Activated naive CD4-positive, alpha-beta T cell (primary cell): ENCODE measurements around the gene TRIM16.
A peak's percentile ranks its signal among the peaks of the same experiment; 100 is the strongest.
"Not testable (repeated sequence)": the region's sequence is repeated elsewhere in the genome, so short reads cannot be mapped to it uniquely, and the experiment has no call there.

Source experiments
- DNase-seq, 4 experiments: peaks; one replicate each; lab custom pipeline; 2025; lab: John Stamatoyannopoulos, UW

TRIM16 gene

DNA sequence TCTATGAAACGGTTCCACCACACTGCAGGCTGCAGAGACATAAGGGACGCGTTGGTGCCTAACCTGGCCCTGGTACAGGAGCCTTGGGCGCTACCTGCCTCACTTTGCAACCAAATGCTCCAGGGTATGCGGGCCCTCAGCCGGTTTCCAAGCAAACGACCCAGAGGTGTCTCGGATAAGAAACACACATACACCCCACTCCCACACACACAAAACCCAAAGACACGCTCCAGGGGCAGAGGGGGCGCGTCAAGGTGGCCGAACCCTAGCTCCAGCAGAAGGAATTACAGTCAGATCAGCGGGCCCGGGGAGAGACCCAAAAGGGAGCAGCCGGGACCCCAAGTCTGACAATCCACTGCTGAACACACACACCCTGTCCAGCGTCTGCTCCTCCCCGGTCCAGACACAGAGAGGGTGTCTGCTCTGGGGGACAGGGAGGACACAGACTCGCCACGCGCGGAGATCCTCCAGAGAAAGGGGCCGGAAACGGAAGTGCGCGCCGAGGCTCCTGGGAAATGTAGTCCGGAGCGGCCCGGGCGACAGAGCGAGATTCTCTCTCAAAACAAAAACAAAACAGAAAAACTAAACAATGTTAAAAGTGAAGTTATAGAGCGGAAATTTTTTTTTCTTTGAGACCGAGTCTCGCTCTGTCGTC lies at the start of gene TRIM16:
TSS of gene TRIM16 (minus strand) at position 488 of the 655 bp plus-strand sequence. CDS start 32,702 bp downstream, outside the sequence.
- DNase-seq, result peak; percentile 31 to 74 (median 51)

DNA sequence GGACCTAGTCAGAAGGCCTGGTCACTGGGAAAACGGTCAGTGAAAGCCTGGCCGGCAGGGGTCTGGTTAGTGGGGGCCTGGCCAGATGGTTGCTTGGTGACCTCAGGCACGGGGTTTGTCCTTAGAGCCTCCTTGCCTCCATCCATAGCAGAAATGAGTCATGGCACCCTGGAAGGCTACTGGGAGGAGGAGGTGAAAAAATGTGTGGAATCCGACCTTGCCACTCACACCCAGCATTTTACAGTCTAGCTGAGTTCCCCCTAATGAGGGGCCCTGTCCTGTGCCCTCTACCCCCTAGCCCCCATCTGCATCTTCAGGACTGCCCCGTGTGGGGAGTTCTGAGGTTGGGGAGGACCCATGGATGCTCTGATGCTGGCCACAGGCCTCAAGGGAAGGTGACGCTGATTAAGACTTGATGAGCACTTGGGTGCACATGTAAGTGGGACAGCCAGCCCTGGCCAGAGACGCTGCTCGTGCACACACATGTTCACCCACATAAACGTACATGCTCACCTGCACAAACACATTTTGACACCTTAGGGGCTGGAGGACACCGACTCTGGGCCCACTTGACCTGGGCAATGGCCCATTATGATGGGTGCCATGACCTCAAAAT lies 49.2 kb upstream of the TRIM16 start:
- not testable (repeated sequence) for DNase-seq

DNA sequence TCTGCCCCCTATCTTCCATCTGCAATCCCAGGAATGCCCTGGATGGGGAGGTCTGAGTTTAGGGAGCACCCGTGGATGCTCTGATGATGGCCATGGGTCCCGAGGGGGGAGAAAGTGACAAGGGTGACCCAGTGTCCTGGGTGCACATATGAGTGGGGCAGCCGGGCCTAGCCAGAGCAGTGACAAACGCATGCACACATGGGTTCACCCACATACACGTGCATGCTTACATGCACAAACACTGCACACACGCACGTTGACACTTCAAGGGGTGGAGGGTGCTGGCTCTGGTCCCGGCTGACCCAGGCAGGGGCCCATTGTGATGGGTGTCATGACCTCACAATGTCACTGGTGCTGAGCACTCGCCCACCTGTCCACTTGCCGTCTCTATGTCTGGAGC lies 47.8 kb upstream of the TRIM16 start, which contains the start of gene TBC1D26:
TSS of gene TBC1D26 (plus strand) at position 384 of the 400 bp plus-strand sequence. CDS start 3,066 bp downstream, outside the sequence.
- DNase-seq, result not testable (repeated sequence)

DNA sequence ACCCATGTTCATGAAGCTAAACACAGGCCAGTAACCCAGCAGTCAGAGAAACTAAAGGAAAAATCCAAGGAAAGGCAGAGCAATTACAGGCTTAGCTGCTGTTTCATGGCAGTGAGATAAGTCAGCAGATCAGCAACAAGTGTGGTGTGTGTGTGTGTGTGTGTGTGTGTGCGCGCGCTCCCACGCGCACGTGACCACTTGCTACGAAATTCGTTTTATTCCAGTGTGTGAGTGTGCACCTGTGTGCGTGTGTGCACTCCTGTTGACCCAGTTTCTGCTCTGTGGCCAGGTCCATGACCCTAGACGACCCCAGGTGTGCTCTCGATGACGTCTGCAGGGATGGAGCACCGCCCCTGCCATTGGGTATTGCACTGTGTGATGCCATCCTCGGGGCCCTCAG lies 46.4 kb upstream of the TRIM16 start:
- DNase-seq, result not testable (repeated sequence)

DNA sequence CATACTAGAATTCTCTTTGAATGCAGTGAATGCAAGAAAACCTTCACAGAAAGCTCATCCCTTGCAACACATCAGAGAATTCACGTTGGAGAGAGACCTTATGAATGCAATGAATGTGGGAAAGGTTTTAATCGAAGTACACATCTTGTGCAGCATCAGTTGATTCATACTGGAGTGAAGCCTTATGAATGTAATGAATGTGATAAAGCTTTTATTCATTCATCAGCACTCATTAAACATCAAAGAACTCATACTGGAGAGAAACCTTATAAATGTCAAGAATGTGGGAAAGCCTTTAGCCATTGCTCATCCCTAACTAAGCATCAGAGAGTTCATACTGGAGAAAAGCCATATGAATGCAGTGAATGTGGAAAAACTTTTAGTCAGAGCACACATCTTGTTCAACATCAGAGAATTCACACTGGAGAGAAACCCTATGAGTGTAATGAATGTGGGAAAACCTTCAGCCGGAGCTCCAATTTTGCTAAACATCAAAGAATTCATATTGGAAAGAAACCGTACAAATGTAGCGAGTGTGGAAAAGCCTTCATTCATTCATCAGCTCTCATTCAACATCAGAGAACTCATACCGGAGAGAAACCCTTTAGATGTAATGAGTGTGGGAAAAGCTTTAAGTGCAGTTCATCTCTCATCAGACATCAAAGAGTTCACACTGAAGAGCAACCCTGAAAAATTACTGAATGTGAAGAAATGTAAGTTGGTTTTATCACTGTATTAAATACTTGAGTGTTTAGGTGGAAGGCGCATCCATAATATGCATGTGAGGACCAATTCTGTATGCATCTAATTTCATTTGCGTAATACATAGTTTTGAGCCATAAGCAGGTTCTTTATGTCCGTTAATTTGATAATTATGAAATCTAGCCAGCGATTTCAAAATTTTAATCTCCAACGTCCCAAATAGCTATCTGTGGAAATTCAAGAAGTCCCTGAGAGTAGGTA lies 32.8 kb upstream of the TRIM16 start:
- DNase-seq, result not testable (repeated sequence)

DNA sequence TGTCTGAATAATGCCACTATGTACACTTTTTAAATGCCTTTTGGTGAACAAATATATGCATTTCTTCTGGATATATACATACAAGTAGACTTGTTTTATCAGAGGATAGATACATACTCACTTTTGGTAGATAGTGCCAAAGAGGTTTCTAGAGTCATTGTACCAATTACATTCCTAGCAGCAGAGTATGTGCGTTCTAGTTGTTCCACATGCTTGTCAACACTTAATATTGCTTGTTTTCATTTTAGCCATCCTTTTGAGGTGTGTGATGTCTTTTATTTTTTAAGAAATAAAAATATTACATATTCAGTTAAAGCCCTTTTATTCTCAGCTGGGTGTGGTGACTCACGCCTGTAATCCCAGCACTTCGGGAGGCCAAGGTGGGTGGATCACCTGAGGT lies 24.8 kb upstream of the TRIM16 start:
- DNase-seq, result not testable (repeated sequence)

- not testable (repeated sequence) for DNase-seq
These were observed 20.7 kb upstream of the TRIM16 start for GRCh38 chr17:15704813-15705212.

GRCh38 chr17:15704239-15704638 lies 20.1 kb upstream of the TRIM16 start:
- DNase-seq, result not testable (repeated sequence)

- DNase-seq, result not testable (repeated sequence)
These were observed 15.8 kb upstream of the TRIM16 start for GRCh38 chr17:15699937-15700336.

DNA sequence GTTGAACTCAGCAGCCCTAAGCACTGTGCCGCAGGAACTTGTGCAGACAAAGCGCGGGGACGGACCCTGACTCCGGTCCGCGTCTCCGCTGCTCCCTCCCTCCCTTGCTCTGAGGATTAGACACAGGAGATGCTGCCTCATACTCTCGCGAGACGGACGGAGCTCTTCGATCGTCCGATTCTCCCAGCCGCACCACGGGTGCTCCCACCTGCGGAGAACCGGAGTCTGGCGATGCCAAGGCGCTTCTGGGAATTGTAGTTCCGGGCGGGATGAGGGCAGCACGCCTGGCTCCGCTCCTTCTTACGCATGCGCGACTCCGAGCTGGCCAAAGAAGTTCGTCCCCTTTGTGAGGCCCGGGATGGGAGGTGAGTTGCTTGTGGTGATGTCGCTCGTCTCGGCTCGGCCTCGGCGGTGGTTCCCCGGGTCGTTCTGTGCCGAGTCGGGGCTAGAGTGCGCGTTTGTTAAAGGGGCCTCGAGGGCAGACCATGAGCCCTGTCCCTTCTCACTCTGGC lies 15.4 kb upstream of the TRIM16 start, which contains the start of gene ZNF286A:
TSS of gene ZNF286A (plus strand) at position 340 of the 512 bp plus-strand sequence. CDS start 578 bp downstream, outside the sequence.
- DNase-seq, result peak; percentile 71 to 86 (median 74)

DNA sequence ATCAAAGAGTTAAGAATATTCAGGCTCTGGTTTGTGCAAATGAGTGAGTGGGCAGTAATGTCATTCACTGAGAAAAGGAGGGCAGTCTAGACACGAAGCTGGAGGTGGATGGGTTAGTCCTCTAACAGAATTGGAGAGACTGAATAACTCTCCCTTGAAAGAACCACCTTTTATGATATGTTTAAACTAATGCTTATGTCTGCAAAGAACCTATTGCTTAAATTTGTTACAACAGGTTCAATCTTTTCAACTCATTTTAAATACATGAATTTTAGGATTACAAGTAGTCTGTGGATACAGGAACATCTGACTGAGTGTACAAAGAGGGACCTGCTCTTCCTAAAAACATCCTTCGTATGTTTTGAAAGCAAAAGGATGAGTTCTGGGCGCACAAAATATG lies 14.9 kb upstream of the TRIM16 start:
- DNase-seq, result not testable (repeated sequence)

DNA sequence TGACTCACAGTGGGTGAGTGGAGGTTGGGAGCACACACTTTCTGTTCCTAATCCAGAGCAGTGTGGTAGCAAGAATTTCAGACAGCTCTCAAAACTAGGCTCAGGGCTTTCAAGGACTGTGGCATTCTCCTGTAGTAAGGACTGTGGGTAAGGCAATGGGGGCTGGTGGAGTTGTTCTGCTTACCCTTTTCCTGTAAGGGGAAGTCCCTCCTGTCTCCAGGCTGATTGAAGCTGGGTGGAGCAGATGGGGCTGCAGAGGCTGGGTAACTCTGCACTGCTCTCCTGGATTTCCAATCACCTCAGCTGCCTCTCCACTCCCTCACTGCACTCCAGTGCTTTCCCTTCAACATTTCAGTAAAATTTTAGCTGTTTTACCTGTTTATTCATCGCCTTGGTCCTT lies 3.4 kb upstream of the TRIM16 start:
- DNase-seq, result not testable (repeated sequence)

GRCh38 chr17:15683135-15683534 lies 976 bp downstream of the TRIM16 start:
- not testable (repeated sequence) for DNase-seq

DNA sequence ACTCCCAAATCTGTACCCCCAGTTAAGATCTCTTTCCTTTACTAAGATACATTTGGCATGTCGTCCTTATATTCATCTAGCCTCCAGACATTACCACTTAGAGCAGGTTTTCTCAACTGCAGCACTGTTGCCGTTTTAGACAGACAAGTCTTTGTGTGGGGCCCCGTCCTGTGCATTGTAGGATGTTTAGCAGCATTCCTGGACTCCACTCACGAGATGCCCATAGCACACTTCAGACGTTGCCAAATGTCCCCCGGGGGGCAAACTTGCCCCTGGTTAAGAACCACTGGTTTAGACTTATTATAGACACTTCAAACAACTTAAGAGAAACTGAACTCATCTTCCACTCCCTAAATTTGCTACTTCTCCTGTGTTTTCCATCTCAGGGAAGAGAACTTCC lies 8.1 kb downstream of the TRIM16 start:
- DNase-seq, result not testable (repeated sequence)

- not testable (repeated sequence) for DNase-seq
These were observed 9.5 kb downstream of the TRIM16 start for GRCh38 chr17:15674640-15675039.

GRCh38 chr17:15669526-15669925 lies 14.6 kb downstream of the TRIM16 start:
- not testable (repeated sequence) for DNase-seq

DNA sequence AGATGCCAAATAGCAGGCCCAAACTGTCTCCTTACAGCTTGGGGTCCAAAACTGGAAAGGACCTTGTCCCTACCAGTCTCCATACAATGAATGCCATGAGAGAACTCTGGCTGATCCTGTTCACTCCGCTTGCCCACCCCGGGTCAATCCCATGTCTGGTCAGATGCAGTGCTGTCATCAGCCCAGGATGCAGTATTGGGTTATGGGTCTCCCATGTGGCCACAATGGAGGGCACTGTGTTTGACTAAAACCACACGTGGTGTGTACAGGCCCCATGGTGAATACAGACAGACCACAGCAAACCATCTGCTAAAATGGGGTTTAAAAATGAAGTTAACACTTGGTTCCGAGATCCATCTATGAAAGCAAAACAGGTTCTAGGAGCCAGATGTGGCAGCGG lies 20.4 kb downstream of the TRIM16 start:
- no peak for DNase-seq

DNA sequence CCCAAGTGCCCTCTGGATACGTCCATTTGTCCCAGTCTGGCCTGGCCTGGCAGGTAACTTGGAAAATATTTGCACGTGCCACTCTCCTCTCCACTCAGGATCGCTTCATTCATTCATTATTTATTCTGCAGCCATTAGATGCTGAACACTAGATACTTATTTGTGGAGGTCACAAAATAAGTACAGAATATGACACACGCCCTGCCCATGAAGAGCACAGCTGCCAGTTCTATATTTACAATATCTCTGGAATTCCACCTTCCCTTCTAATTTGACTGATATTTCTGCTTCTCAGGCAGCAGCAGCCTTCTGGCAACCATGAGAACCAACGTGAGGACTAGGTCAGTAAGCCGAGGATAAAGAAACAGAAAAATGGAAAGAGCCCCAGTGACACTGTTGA lies 20.9 kb downstream of the TRIM16 start:
- no peak for DNase-seq

- DNase-seq, result no peak
These were observed 21.4 kb downstream of the TRIM16 start for GRCh38 chr17:15662681-15663080.

GRCh38 chr17:15660077-15660476 lies 24.0 kb downstream of the TRIM16 start:
- DNase-seq, result no peak

DNA sequence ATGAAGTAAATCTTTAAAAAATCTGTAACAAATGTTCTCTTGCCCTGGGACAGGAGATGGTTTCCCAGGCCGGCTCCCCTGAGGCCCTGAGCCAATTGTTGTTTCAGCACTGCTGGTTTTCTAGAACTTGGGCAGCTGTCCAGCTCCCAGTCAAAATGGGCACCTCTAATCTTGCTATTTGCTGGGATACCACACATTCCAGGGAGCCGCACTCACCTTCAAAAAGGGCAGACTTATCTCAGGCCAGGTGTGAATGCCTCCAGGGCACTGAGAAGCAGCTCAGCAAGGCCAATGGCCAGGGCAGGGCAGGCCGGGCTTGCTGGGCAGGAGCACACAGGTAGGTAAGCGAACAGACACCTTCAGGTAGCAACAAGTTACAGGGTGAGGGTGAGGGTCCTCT lies 24.4 kb downstream of the TRIM16 start:
- DNase-seq, result no peak

- DNase-seq, result no peak
These were observed 24.9 kb downstream of the TRIM16 start for GRCh38 chr17:15659236-15659635.
